Osteoblast (primary cell): Measurements from ENCODE around the gene LRFN4. TPM values are rescaled to one million over a fixed set of nuclear protein-coding genes. Genes with fewer than 3 reads are reported as not detected.

Source experiments
- DNase-seq: peaks from one replicate; pipeline ENCODE4 v3.0.0; 2011; ENCODE audit warnings: low spot score, mixed read lengths; ENCODE audit not compliant: insufficient read length; ENCODE audit errors: missing footprints
- H2AFZ ChIP-seq: 2 replicates; pipeline ENCODE4 v1.6.0; 2011; ENCODE audit warnings: mild to moderate bottlenecking, low read length
- H3K27ac ChIP-seq: 2 replicates; pipeline ENCODE4 v1.5.1; 2011; ENCODE audit warnings: mild to moderate bottlenecking, low read depth, low read length, moderate library complexity
- H3K27me3 ChIP-seq: 2 replicates; pipeline ENCODE4 v1.6.0; 2012; ENCODE audit warnings: mild to moderate bottlenecking, control low read depth, inconsistent platforms, low read length, moderate library complexity; ENCODE audit not compliant: insufficient read depth
- H3K36me3 ChIP-seq: 2 replicates; pipeline ENCODE4 v1.5.1; 2011; ENCODE audit warnings: mild to moderate bottlenecking, low read length, control low read depth, moderate library complexity; ENCODE audit not compliant: insufficient read depth
- H3K4me1 ChIP-seq: 2 replicates; pipeline ENCODE4 v1.5.1; 2011; ENCODE audit warnings: mild to moderate bottlenecking, low read length, control low read depth, moderate library complexity; ENCODE audit not compliant: insufficient read depth
- H3K4me2 ChIP-seq: 2 replicates; pipeline ENCODE4 v1.6.0; 2011; ENCODE audit warnings: mild to moderate bottlenecking, low read length; ENCODE audit not compliant: insufficient read depth
- H3K4me3 ChIP-seq: fragments of 200-600 bp; sonication (generic); 3 replicates; pipeline ENCODE4 v1.5.1; 2012; ENCODE audit warnings: mild to moderate bottlenecking, low read length, inconsistent platforms; ENCODE audit not compliant: insufficient read depth
- H3K79me2 ChIP-seq: 2 replicates; pipeline ENCODE4 v1.6.0; 2012; ENCODE audit warnings: mild to moderate bottlenecking, low read length, control low read depth, inconsistent platforms; ENCODE audit not compliant: insufficient read depth
- H3K9me3 ChIP-seq: 2 replicates; pipeline ENCODE4 v1.5.1; 2011; ENCODE audit warnings: low read depth, low read length, control low read depth
- H4K20me1 ChIP-seq: 2 replicates; pipeline ENCODE4 v1.6.0; 2012; ENCODE audit warnings: mild to moderate bottlenecking, low read length, control low read depth; ENCODE audit not compliant: insufficient read depth
- CTCF ChIP-seq: IDR thresholded peaks from 2 replicates; pipeline ENCODE4 v1.5.1; 2011; ENCODE audit warnings: mild to moderate bottlenecking, low read depth, low read length, moderate library complexity; ENCODE audit errors: extremely low read depth
- total RNA-seq: library from RNA; depleted of rRNA; stranded (reverse); fragments of >200 nt; gene quantifications from 2 replicates; pipeline ENCODE4 v1.2.3, GENCODE V29; 2012

LRFN4 gene
- total RNA-seq = 15.9 and 16.3 TPM in 2 replicates

DNA sequence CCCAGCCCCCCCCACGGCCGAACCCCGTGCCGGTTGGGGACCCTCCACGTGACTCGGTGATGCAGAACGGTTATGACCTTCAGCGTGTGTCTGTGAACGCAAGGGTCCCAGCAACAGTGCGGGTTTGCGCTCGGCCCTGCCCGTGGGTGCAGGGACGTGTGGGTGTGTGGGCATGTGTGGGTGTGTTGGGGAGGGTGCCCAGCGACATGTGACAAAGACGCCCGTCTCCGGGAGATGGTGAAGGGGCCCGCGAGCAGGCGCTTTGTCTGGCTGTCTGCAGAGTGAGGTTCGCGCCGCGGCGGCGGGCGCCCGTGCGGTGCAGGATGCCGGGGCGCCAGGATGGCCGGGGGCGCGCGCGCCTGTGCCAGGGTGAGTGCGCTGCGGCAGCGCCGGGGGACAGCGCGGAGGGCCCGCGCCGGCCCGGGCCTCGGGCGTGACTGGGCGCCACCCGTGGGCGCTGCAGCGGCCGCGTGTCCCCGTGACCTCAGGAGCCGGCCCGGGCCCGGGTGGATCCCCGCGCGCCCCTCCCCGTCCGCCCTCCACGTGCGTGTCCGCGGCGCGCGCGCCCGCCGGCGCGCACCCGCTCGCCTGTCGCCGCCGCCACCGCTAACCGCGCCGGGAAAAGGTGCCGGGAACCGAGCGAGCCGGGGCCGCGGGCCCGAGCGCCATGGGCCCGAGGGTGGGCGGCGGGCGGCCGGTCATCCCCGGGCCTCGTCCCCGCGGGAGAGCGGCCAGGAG is at the start of gene LRFN4:
Gene LRFN4 (plus strand): TSS at position 569 of the 738 bp plus-strand sequence. CDS start 681 bp downstream, outside the sequence.
- Histone ChIP-seq H3K4me2 (peak within 1 kb of the TSS; percentile 71), H4K20me1 (no peaks in the 10 kb centered on the region), H3K27me3 (no peaks in the 10 kb centered on the region), H3K4me1 (peaks cover 6% of the 10 kb centered on the region), H3K4me3 (peak within 1 kb of the TSS; percentile 85), H3K27ac (peak within 1 kb of the TSS; percentile 77), H3K9me3 (no peaks in the 10 kb centered on the region), H3K36me3 (no peaks in the 10 kb centered on the region), H3K79me2 (peaks cover 5% of the 10 kb centered on the region), H2AFZ (peak within 1 kb of the TSS; percentile 77)
- TF ChIP-seq CTCF = no peak
- DNase-seq = peak; percentile 98

- H3K27me3 ChIP-seq = no peaks in the 10 kb centered on the region
- H3K4me2 ChIP-seq = no peak overlapping the region
- no peaks in the 10 kb centered on the region for H4K20me1 ChIP-seq
- no peak overlapping the region for H3K4me3 ChIP-seq
- no peak for TF ChIP-seq CTCF
- H3K4me1 ChIP-seq = no peaks in the 10 kb centered on the region
- H3K36me3 ChIP-seq = no peaks in the 10 kb centered on the region
- no peak overlapping the region for H2AFZ ChIP-seq
- H3K79me2 ChIP-seq = no peaks in the 10 kb centered on the region
- no peak overlapping the region for H3K27ac ChIP-seq
- H3K9me3 ChIP-seq = no peaks in the 10 kb centered on the region
- no peak for DNase-seq
Observed at GRCh38 chr11:66809592-66809991, 47.3 kb upstream of the LRFN4 start.

DNA sequence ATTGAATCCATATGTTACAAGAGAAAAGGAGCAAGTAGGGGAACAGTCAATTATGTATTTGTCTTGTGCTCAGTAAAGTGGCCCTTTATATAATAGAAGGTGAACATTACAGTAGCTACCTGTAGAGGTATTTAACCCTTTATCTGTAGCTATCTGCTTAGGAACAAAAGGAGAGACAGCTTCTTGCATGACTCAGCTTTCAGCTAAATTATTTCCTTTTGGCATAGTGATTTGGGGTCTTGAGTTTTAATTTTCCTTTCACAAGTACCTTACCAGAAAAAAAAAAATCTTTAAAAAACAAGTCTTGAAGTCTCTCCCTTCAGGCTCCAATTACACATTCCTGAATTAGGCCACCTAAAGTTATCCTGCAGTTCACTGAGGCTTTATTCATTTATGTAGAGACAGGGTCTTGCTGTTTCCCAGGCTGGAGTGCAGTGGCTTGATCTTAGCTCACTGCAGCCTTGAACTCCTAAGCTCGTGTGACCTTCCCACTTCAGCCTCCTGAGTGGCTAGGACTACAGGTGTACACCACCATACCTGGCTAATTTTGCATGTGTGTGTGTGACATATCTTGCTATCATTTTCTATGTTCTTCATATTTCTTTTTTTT is 46.2 kb upstream of the LRFN4 start:
- H3K79me2 ChIP-seq = no peaks in the 10 kb centered on the region
- H4K20me1 ChIP-seq = no peaks in the 10 kb centered on the region
- H3K4me3 ChIP-seq = no peak overlapping the region
- peaks cover 6% of the 10 kb centered on the region for H3K4me1 ChIP-seq
- no peak for DNase-seq
- H3K9me3 ChIP-seq = no peaks in the 10 kb centered on the region
- no peaks in the 10 kb centered on the region for H3K27me3 ChIP-seq
- no peak overlapping the region for H3K4me2 ChIP-seq
- no peak for TF ChIP-seq CTCF
- no peak overlapping the region for H3K27ac ChIP-seq
- H3K36me3 ChIP-seq = no peaks in the 10 kb centered on the region
- H2AFZ ChIP-seq = no peak overlapping the region

DNA sequence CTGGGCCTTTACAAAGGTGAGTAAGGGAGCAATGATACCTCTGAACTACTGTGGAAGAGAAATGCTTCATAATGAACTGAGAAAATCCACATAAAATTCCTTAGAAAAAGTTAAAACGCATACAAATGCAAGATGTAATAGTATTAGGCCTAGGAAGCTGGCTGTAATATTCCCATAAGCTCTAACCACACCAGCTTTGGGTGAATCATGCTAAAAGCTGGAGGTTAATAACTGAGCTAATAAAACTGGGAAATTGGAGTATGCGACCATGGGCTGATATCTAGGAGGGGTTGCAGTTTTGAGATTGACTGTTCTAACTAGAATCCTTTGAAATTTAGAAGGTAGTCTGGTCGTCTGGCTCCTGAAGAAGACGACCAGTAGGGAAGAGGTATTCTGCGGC is 42.2 kb upstream of the LRFN4 start:
- Histone ChIP-seq H3K4me1 (peaks cover 10% of the 10 kb centered on the region), H3K36me3 (no peaks in the 10 kb centered on the region), H3K27ac (no peak overlapping the region), H3K79me2 (no peaks in the 10 kb centered on the region), H3K4me3 (no peak overlapping the region), H4K20me1 (no peaks in the 10 kb centered on the region), H3K27me3 (no peaks in the 10 kb centered on the region), H2AFZ (no peak overlapping the region), H3K4me2 (no peak overlapping the region), H3K9me3 (no peaks in the 10 kb centered on the region)
- TF ChIP-seq CTCF = no peak
- no peak for DNase-seq
